22Rv1 (cell line): ENCODE measurements around the gene BEX3.

Experiments used
- ZFX ChIP-seq: fragments of 450-650 bp; IDR thresholded peaks from 2 replicates; pipeline ENCODE4 v1.6.1; 2017; ENCODE audit warnings: antibody characterized with exemption, borderline replicate concordance
- TF ChIP-seq, protein P1 (sequence below): fragments of 450-650 bp; IDR thresholded peaks from 2 replicates; pipeline ENCODE4 v1.5.1; 2017; ENCODE audit warnings: mild to moderate bottlenecking

DNA sequence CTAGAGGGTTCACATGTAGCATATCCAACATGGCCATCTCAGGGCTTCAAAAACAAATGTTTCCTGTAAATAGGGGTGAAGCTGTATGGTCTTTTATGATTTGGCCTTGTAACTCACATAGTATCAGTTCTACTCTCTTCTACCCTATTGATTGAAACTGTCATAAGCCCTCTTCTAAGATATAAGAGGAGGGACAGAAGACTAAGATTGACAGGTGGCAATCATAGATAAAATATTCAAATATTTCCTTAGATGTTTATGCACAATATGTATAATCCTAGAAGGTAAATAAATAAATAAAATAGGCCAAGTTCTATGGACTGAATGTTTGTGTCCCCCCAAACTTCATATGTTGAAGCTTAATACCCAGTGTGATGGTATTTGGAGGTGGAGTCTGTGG is 6.9 kb upstream of the BEX3 start:
- TF ChIP-seq, protein P1, sequence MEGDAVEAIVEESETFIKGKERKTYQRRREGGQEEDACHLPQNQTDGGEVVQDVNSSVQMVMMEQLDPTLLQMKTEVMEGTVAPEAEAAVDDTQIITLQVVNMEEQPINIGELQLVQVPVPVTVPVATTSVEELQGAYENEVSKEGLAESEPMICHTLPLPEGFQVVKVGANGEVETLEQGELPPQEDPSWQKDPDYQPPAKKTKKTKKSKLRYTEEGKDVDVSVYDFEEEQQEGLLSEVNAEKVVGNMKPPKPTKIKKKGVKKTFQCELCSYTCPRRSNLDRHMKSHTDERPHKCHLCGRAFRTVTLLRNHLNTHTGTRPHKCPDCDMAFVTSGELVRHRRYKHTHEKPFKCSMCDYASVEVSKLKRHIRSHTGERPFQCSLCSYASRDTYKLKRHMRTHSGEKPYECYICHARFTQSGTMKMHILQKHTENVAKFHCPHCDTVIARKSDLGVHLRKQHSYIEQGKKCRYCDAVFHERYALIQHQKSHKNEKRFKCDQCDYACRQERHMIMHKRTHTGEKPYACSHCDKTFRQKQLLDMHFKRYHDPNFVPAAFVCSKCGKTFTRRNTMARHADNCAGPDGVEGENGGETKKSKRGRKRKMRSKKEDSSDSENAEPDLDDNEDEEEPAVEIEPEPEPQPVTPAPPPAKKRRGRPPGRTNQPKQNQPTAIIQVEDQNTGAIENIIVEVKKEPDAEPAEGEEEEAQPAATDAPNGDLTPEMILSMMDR: no peak
- TF ChIP-seq ZFX: no peak
